GM20000 (cell line): Measurements from ENCODE around the gene PSD.
"Not testable (repeated sequence)": the region's sequence is repeated elsewhere in the genome, so short reads cannot be mapped to it uniquely, and the experiment has no call there.

Source experiments
- DNase-seq: peaks from one replicate; pipeline ENCODE4 v3.0.0; 2012; ENCODE audit warnings: low spot score
- CTCF ChIP-seq: IDR thresholded peaks from 2 replicates; pipeline ENCODE4 v1.5.1; 2012; ENCODE audit warnings: mild to moderate bottlenecking, control low read depth; ENCODE audit errors: extremely low read depth, missing control alignments

Gene PSD

GRCh38 chr10:102460836-102461186 lies 42.2 kb upstream of the PSD start:
- DNase-seq: no peak
- no peak for TF ChIP-seq CTCF

GRCh38 chr10:102458656-102459055 lies 40.1 kb upstream of the PSD start:
- TF ChIP-seq CTCF: no peak
- DNase-seq: no peak

- DNase-seq: no peak
Observed at GRCh38 chr10:102457591-102458150, 39.1 kb upstream of the PSD start.

GRCh38 chr10:102455893-102456471 lies 37.4 kb upstream of the PSD start:
- no peak for DNase-seq
- TF ChIP-seq CTCF: no peak

More at GRCh38 chr10:102457591-102458150, 39.1 kb upstream of the PSD start:
- TF ChIP-seq CTCF: no peak

GRCh38 chr10:102454662-102455487 lies 36.3 kb upstream of the PSD start:
- DNase-seq: not testable (repeated sequence)

GRCh38 chr10:102453502-102453901 lies 34.9 kb upstream of the PSD start:
- DNase-seq: no peak
- no peak for TF ChIP-seq CTCF

GRCh38 chr10:102452672-102453340 lies 34.2 kb upstream of the PSD start:
- DNase-seq: no peak
- TF ChIP-seq CTCF: no peak
